ENCODE data around the gene SECISBP2.
A peak's percentile ranks its signal among the peaks of the same experiment; 100 is the strongest.
"Not testable (repeated sequence)": the region's sequence is repeated elsewhere in the genome, so short reads cannot be mapped to it uniquely, and the experiment has no call there.

SECISBP2 gene, protein sequence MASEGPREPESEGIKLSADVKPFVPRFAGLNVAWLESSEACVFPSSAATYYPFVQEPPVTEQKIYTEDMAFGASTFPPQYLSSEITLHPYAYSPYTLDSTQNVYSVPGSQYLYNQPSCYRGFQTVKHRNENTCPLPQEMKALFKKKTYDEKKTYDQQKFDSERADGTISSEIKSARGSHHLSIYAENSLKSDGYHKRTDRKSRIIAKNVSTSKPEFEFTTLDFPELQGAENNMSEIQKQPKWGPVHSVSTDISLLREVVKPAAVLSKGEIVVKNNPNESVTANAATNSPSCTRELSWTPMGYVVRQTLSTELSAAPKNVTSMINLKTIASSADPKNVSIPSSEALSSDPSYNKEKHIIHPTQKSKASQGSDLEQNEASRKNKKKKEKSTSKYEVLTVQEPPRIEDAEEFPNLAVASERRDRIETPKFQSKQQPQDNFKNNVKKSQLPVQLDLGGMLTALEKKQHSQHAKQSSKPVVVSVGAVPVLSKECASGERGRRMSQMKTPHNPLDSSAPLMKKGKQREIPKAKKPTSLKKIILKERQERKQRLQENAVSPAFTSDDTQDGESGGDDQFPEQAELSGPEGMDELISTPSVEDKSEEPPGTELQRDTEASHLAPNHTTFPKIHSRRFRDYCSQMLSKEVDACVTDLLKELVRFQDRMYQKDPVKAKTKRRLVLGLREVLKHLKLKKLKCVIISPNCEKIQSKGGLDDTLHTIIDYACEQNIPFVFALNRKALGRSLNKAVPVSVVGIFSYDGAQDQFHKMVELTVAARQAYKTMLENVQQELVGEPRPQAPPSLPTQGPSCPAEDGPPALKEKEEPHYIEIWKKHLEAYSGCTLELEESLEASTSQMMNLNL

DNA sequence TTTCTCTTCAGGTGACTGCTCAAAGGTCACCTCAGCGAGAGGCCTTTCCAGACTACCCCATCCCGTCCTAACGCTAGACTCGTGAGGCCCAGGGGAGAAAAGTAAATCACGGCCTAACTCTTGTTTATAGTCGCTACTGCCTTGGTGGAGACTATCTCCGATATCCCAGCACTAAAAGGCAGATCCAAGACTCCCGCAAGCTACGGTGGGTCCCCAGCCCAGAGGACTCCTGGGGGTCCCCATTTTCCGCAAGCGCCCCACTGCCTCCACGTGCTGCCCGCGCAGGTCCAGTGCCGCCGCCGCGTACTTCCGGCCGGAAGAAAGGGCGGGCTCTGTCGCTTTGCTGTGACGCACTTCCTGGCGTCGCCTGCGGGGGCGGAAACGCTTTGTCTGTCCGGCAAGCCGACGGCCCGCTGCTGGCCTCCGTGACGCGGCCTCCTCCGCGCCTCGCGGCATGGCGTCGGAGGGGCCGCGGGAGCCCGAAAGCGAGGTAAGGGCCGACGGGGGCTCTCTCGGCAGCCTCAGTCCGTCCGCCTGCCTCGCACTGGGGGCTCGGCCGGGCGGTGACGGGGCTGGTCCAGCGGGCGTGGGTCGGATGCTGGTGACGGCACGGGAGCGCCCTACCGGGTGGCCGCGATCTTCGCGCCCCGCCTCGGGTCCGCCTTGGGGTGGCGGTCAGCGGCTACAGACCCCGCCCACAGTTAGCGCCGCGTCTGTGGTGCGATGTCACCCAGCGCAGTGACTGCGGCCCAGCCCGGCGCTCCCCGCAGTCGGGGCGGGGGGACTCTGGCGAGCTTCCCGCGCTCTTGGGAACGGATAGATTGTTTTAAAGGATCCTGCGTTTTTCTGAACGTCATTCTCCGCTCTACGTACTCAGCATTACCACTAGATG is at the start of gene SECISBP2:
Gene SECISBP2 (plus strand): TSS at position 378 of the 892 bp plus-strand sequence. CDS start 77 bp downstream, at position 455.
- DNase-seq: peak; percentile 93

DNA sequence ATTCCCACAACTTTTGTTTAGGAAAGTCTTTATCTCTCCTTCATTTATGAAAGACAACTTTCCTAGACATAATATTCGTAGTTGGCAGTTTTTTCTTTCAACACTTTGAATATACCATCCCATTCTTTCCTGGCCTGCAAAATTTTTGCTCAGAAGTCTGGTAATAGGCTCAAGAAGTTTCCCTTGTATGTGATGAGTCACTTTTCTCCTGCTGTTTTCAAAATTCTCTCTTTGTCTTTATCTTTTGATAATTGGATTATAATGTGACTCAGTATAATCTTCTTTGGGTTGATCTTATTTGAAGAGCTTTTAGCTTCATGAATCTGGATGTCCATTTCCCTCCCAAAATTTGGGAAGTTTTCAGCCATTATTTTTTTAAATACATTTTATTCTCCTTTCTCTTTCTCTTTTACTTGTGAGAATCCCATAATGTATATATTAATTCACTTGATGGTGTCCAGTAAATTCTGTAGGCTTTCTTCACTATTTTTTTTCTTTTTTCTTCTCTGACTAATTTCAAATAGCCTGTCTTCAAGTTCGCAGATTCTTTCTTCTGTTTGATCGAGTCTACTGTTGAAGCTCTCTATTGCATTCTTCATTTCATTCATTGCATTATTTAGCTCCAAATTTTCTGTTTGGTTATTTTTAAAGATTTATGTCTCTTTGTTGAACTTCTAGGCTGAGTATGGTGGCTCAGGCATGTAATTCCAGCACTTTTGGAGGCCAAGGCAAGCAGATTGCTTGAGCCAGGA is 44.6 kb upstream of the SECISBP2 start:
- DNase-seq: no peak

DNA sequence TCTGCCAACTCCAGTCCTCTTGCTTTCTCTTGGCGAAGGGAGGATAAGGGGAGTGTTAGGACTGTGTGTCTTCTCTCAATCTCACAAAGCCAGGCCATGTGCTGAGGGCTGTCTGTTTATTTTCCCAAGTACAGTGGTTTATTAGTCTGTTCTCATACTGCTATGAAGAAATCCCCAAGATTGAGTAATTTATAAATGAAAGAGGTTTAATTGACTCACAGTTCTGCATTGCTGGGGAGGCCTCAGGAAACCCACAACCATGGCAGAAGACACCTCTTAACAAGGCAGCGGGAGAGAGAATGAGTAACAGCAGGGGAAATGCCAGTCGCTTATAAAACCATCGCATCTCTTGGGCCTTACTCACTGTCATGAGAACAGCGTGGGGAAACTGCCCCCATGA is 43.5 kb upstream of the SECISBP2 start:
- no peak for DNase-seq

DNA sequence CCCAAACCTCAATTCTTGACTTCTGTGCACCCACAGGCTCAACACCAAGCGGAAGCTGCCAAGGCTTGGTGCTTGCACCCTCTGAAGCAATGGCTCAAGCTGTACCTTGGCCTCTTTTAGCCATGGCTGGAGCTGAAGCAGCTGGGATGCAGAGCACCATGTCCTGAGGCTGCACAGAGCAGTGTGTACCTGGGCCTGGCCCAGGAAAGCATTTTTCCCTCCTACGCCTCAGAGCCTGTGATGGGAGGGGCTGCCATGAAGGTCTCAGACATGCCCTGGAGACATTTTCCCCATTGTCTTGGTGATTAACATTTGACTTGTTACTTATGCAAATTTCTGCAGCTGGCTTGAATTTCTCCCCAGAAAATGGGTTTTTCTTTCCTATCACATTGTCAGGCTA is 42.3 kb upstream of the SECISBP2 start:
- DNase-seq: not testable (repeated sequence)

DNA sequence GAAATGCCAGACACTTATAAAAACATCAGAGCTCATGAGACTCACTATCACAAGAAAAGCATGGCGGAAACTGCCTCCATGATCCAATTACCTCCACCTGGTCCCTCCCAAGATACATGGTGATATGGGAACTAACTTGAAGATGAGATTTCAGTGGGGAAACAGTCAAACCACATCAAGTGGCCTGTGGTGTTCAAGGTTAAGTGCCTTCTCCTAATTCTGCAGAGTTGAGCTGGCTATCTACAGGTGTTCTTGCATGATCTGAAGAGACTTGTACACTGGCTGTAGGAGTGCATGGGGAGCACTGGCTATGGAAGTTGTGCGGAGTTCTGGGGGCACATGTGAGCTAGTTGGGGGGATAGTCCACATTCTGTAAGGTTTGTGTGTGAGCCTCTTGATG is 41.3 kb upstream of the SECISBP2 start:
- DNase-seq: no peak

DNA sequence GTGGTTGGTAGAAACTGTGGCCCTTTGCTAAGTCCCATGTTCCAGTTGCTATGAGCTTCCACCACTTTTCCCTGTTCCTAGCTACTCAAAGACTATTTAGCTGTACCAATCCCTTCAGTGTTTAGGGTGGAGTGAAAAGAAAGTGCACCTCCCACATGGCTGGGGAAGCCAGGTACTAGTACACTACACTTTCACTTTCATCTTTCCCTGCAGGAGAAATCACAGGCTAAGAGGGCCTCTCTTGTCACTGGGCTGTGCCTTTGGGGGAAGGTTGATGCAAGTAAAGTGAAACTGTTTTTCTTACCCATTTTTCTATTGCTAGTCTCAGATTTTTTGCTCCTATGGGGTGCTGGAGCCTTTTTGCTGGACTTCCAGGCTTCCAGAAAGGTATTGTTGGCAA is 40.8 kb upstream of the SECISBP2 start:
- DNase-seq: no peak

DNA sequence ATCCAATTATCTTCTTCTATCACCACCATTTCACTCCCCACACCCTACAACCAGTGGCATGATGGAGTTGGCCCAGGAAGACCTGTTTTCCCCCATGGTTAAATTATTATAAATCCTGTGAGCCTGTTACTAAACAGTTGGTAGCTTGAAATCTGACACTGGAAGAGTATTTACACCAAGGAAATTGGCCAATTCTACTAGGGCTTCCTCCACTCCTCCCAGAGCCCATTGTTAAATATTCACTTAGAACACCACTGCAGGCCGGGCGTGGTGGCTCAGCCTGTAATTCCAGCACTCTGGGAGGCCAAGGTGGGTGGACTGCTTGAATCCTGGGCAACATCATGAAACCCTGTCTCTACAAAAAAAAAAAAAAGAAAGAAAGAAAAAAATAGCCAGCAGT is 39.7 kb upstream of the SECISBP2 start:
- DNase-seq: no peak

DNA sequence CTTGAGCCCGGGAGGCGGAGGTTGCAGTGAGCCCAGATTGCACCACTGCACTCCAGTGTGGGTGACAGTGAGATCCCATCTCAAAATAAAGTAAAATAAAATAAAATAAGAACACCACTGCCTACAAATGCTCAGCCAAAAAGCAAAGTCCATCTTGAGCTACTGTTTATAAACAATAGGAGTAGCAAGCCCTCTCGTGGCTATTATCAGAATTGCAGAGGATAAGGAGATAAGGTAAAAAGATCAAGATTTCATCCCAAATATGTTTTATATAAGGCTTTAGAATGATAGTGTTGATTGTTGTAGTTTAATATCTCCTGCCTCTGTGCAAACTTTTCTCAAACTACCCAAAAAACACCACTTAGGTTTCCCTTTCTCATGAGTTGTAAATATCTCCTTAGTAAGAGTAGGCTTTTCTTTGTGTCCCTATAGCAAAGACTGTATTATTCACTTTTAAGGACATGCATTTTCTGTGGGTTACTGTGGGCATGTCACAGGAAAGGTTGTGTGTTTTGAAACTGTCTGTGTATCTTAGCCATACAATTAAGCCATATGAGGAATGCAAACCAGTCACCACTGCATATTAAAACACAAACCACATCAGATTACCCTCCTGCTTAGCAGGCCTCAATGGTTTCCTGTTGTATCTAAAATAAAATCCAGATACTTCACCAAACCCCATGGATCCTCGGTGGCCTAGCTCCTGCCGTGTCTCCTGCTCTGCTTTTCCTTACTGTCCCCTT is 39.1 kb upstream of the SECISBP2 start:
- no peak for DNase-seq

DNA sequence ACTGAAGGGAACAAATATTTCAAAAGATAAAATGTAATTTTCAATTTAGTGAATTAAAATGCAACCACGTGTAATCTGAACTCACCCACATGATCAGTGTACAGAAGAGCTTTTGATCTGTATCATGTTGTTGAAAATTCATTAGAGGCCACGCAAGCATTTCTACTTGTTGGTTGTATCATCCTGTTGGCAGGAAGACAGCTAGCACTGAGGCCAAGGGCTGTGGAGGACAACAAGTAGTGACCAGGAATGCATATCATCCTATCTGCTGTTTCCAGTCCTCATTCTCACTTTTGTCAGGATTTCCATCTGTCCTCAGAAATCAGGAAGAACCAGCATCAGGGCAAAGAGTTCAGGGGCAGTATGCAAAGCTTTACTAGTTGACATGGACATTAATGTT is 37.2 kb upstream of the SECISBP2 start:
- DNase-seq: no peak

DNA sequence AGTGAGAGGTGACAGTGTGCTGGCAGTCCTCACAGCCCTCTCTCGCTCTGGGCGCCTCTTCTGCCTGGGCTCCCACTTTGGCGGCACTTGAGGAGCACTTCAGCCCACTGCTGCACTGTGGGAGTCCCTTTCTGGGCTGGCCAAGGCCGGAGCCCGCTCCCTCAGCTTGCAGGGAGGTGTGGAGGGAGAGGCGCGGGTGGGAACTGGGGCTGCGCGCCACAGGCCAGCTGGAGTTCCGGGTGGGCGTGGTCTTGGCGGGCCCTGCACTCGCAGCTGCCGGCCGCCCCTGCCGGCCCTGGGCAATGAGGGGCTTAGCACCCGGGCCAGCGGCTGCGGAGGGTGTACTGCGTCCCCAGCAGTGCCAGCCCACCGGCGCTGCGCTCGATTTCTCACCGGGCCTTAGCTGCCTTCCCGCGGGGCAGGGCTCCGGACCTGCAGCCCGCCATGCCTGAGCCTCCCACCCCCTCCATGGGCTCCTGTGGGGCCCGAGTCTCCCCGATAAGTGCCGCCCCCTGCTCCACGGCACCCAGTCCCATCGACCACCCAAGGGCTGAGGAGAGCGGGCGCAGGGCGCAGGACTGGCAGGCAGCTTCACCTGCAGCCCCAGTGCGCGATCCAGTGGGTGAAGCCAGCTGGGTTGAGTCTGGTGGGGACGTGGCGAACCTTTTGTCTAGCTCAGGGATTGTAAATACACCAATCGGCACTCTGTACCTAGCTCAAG is 35.9 kb upstream of the SECISBP2 start:
- not testable (repeated sequence) for DNase-seq

DNA sequence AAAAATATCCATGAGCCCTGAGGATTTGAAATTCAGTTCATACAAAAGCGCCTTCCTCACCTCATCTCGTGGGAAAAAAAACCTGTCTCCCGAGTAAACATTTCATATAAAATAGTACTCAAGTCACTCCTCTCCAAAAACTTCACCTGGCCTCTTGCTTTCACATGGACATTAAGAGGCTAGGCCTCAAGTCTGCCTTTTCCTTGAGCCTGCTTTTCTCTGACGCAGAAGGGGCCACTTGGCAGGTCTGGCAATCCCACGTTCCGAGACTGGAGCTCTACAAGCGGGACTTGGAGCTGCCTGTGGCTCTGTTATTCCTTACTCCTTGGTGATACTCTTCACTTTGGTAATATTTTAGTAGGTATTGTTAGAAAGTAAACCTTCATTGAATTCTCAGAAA is 34.2 kb upstream of the SECISBP2 start:
- DNase-seq: no peak

DNA sequence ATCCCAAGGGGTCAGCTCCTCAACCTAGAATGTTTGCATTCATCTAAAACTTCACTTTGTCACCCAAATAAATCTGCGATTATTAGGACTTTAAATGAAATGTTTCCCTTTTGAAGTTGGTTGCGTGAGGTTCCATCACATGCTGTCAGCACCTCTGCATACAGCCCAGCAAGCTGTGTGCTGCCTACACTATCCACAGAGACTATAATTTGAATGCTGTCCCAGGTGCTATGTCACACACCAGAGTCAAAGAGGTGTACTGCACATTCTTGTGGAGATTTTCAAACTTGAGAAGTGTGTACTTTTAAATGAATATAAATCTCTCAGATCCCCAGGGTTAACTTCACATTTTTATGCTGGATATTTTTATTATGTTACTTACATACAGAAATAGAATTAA is 26.6 kb upstream of the SECISBP2 start:
- no peak for DNase-seq

DNA sequence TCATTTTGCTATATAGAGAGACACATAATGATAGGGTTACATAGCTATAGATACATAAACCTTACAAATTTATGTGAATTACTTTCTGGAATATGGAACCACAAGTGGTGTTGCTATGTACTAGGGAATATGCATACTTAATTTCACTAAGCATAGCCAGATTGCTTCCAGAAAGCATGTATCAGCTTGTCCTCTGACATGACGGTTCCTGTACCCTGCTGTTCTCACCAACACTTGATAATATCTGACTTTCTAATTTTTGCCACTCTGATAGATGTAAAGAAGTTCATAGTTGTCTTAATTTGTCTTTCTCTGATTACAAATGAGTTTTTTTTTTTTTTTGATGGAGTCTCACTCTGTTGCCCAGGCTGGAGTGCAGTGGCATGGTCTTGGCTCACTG is 25.3 kb upstream of the SECISBP2 start:
- no peak for DNase-seq

DNA sequence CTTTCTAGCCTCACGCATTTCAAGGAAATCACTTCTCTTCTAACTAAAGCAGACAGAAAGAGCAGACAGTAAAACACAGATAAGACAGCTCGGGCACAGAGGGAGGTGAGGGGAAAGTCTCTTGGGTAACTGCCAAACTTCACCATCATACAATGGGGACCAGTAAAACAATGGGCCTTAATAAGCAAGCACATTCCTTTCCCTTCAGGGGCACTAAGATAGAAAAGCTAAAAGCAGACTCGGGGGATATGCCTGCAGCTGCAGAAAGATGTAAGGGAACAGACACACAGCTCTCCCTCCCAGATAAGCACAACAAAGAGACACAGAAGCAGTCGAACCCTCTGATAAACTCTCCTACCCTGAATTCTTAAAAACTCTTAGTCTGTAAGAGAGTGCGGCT is 22.9 kb upstream of the SECISBP2 start:
- no peak for DNase-seq

DNA sequence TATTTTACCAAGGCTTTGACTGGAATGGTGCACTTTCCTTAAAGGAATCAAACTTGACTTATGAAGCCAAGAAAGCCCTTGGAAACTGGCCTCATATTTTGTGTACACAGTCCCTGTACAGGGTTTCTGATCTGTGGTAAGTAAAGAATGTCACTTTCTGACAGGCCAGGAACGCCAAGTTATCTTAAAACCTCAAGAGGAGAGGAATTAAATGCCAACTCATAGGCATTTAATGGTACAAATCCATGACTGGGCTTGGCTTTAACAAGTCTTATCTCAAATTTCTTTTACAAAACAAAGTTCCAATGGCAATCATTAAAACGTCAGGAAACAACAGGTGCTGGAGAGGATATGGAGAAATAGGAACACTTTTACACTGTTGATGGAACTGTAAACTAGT is 16.3 kb upstream of the SECISBP2 start:
- DNase-seq: not testable (repeated sequence)

DNA sequence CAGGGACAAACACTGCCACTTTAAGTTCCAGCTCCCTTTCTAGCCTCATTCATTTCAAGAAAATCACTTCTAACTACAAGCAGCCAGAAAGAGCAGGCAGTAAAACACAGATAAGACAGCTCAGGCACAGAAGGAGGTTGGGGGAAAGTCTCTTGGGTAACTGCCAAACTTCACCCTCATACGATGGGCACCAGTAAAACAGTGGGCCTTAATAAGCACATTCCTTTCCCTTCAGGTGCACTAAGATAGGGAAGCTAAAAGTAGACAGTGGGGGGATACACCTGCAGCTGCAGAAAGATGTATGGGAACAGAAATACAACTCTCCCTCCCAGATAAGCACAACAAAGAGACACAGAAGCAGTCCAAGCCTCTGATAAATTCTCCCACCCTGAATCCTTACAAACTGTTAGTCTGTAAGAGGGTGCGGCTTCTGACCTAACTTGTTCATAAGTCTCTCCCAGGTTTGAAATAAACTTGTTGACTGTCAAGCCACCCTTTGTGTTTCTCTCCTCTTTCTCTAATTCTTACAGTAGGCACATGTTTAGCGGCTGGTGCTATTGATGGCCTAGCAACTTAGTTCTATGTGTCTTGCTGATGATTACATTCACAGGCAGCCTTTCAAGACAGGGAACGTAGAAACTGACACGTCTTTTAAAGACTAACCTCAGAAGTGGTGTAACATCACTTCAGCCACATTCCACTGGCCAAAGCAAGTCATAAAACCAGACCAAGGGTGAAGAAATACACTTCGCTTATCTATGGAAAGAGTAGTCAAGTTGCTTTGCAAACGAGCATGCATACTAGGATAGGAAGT is 14.1 kb upstream of the SECISBP2 start:
- DNase-seq: no peak

DNA sequence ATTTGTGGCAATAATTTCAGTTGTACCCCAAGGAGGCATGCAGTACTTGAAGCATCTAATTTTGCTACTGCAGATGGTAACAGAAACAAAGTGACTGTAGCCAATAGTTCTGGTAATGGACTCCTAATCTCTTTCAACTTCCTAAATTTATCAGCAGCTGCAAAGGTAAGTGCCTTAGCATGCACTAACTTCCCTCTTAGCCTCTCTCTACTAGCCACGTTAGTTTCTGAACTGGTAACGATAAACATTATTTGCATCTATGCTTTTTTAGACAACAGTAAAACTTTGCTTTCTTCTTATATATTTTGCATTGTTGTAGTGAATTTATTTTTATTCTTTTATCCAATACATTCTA is 13.5 kb upstream of the SECISBP2 start:
- no peak for DNase-seq

DNA sequence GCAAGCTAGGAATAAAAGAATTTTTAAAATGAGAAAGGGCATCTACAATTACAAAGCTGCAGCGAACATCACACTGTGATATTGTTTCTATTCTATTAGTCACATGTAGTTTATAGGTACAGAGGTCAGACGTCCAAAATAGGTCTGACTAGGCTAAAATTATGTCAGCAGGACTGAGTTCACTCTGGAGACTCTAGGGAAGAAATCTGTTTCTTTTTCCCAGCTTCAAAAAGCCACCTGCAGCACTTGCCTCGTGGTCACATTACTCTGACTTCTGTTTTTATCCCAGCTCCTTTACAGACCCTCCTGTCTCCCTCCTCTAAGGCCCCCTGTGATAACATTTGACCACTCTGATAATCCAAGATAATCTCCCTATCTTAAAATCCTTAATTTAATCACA is 12.4 kb upstream of the SECISBP2 start:
- no peak for DNase-seq

DNA sequence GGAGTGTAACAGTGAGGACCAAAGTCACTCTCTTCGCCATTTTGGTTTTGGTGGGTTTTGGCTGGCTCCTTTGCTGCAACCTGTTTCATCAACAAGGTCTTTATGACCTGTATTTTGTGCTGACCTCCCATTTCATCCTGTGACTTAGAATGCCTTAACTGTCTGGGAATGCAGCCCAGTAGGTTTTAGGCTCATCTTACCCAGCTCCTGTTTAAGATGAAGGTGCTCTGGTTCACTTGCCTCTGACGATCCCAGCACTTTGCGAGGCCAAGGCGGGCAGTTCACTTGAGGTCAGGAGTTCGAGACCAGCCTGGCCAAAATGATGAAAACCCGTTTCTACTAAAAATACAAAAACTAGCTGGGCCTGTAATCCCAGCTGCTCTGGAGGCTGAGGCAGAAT is 9.1 kb upstream of the SECISBP2 start:
- DNase-seq: no peak

All from NCI-H1092 (cell line).